HL-60 (cell line): Measurements from ENCODE around the gene ARHGAP26.

ENCODE experiments used
- CTCF ChIP-seq: IDR thresholded peaks from one replicate; pipeline ENCODE4 v1.5.1; 2011; ENCODE audit warnings: low read length, control low read depth, inconsistent platforms; ENCODE audit not compliant: insufficient read depth
- POLR2AphosphoS5 ChIP-seq: IDR thresholded peaks from 2 replicates; pipeline ENCODE4 v1.6.1; 2012; ENCODE audit warnings: low read depth
- SPI1 ChIP-seq: IDR thresholded peaks from 2 replicates; pipeline ENCODE4 v1.6.1; 2012; ENCODE audit warnings: low read depth, mild to moderate bottlenecking, borderline replicate concordance
- TF ChIP-seq, protein P1 (sequence below): IDR thresholded peaks from 2 replicates; pipeline ENCODE4 v1.6.1; 2012; ENCODE audit warnings: low read depth; ENCODE audit not compliant: insufficient replicate concordance

GRCh38 chr5:142821034-142821732 is 51.0 kb downstream of the ARHGAP26 start:
- TF ChIP-seq CTCF, result no peak
- TF ChIP-seq POLR2AphosphoS5, result no peak
- TF ChIP-seq SPI1, result no peak
- TF ChIP-seq, protein P1, sequence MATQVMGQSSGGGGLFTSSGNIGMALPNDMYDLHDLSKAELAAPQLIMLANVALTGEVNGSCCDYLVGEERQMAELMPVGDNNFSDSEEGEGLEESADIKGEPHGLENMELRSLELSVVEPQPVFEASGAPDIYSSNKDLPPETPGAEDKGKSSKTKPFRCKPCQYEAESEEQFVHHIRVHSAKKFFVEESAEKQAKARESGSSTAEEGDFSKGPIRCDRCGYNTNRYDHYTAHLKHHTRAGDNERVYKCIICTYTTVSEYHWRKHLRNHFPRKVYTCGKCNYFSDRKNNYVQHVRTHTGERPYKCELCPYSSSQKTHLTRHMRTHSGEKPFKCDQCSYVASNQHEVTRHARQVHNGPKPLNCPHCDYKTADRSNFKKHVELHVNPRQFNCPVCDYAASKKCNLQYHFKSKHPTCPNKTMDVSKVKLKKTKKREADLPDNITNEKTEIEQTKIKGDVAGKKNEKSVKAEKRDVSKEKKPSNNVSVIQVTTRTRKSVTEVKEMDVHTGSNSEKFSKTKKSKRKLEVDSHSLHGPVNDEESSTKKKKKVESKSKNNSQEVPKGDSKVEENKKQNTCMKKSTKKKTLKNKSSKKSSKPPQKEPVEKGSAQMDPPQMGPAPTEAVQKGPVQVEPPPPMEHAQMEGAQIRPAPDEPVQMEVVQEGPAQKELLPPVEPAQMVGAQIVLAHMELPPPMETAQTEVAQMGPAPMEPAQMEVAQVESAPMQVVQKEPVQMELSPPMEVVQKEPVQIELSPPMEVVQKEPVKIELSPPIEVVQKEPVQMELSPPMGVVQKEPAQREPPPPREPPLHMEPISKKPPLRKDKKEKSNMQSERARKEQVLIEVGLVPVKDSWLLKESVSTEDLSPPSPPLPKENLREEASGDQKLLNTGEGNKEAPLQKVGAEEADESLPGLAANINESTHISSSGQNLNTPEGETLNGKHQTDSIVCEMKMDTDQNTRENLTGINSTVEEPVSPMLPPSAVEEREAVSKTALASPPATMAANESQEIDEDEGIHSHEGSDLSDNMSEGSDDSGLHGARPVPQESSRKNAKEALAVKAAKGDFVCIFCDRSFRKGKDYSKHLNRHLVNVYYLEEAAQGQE, result no peak
